Stomach (tissue), 9 donors: ENCODE measurements around the gene GPR171. TPM values are rescaled to one million over a fixed set of nuclear protein-coding genes. Genes with fewer than 3 reads are reported as not detected.

Source experiments
- DNase-seq, 2 donors: peaks; one replicate each; pipeline versions ENCODE4 v3.0.0 to v3.0.0-alpha.2; 2013 to 2019
- H3K27ac ChIP-seq, 5 donors: fragments of 200-600 bp in 4 of 5; sonication (generic) in 4 of 5; one replicate each; pipeline ENCODE4 v1.5.1; 2013 to 2019; ENCODE audit warnings: mild to moderate bottlenecking in 1 of 5, moderate library complexity in 1 of 5
- H3K27me3 ChIP-seq, 3 donors: fragments of 200-600 bp; sonication (generic); one replicate each; pipeline ENCODE4 v1.5.1; 2017 to 2019; ENCODE audit warnings: mixed run types in 1 of 3
- H3K36me3 ChIP-seq, 4 donors: fragments of 200-600 bp; sonication (generic); 1 replicate in 3 of 4; 2 replicates in 1 of 4; pipeline ENCODE4 v1.5.1; 2016 to 2019
- H3K4me1 ChIP-seq, 4 donors: fragments of 200-600 bp; sonication (generic); one replicate each; pipeline ENCODE4 v1.5.1; 2016 to 2019
- H3K4me3 ChIP-seq, 4 donors: fragments of 200-600 bp; sonication (generic) in 3 of 4; one replicate each; pipeline ENCODE4 v1.5.1; 2016 to 2019; ENCODE audit warnings: mild to moderate bottlenecking in 1 of 4
- H3K9me3 ChIP-seq, 4 donors: fragments of 200-600 bp; sonication (generic); one replicate each; pipeline ENCODE4 v1.5.1; 2016 to 2019
- CTCF ChIP-seq, 7 experiments: fragments of 450-650 bp in 4 of 7; fragments of 200-600 bp in 3 of 7; sonication (generic) in 3 of 7; IDR thresholded peaks; one replicate each; pipeline ENCODE4 v1.5.1; 2016 to 2019; ENCODE audit warnings: antibody characterized with exemption in 7 of 7, control low read depth in 2 of 7, mild to moderate bottlenecking in 1 of 7
- EP300 ChIP-seq: sonication (generic); formaldehyde crosslinking; IDR thresholded peaks from one replicate; pipeline ENCODE4 v1.6.1; 2017; ENCODE audit warnings: antibody characterized with exemption
- POLR2A ChIP-seq, 4 donors: fragments of 450-650 bp; IDR thresholded peaks; one replicate each; pipeline ENCODE4 v1.6.1; 2016; ENCODE audit warnings: antibody characterized with exemption in 4 of 4, control low read depth in 2 of 4, mild to moderate bottlenecking in 1 of 4, moderate library complexity in 1 of 4
- POLR2AphosphoS5 ChIP-seq, 3 donors: sonication (generic); formaldehyde crosslinking; IDR thresholded peaks; one replicate each; pipeline ENCODE4 v1.6.1; 2016; ENCODE audit warnings: antibody characterized with exemption in 3 of 3
- WGBS, 5 donors: extraction: QIAGEN DNeasy Blood & Tissue Kit in 3 of 5; methylation state at CpG; one replicate each; pipeline versions ENCODE4 v1.1.5 to v1.1.7; 2013 to 2018; 5-methylcytosine and 5-hydroxymethylcytosine counted together
- intact Hi-C: fragments of 100-400 bp; cut with DNase I; formaldehyde crosslinking; loops from one replicate; pipeline ENCODE4 v1.15.1; 2023; ENCODE audit warnings: low total_unique reads
- polyA plus RNA-seq, 3 donors: library from polyadenylated mRNA; stranded (reverse); fragments of 200-250 nt; gene quantifications; one replicate each; pipeline ENCODE4 v1.2.3, GENCODE V29; 2013
- total RNA-seq, 5 donors: library from RNA; depleted of rRNA; stranded (reverse); fragments of >200 nt; gene quantifications; one replicate each; pipeline versions ENCODE4 v1.1.0 to v1.2.3, GENCODE V29; 2014 to 2016
- donor health status: healthy with polysubstance abuse.
- donor health status: Bipolar disorder and iron deficiency.
- donor health status: healthy.

GPR171 gene
- total and polyA plus RNA-seq, 8 donors: 0.44 to 37.5 (median 1.4) TPM; not detected in 1

GRCh38 chr3:151218136-151218535, 15.1 kb upstream of the GPR171 start:
- TF ChIP-seq EP300: no peak
- no peak for TF ChIP-seq POLR2AphosphoS5 (IDR thresholded peaks at IDR 0.05)
- TF ChIP-seq POLR2A (IDR thresholded peaks at IDR 0.05): no peak
- no peak for TF ChIP-seq CTCF (IDR thresholded peaks at IDR 0.05)
- intact Hi-C loops: no loop called here
- Histone ChIP-seq H3K9me3 (no peaks in the 10 kb centered on the region), H3K4me1 (peaks cover 0 to 11% (median 3%) of the 10 kb centered on the region in 4 donors), H3K36me3 (no peaks in the 10 kb centered on the region), H3K4me3 (no peak overlapping the region), H3K27ac (no peak overlapping the region), H3K27me3 (no peaks in the 10 kb centered on the region)
- WGBS, 5 donors: 55 to 66% (median 57%) methylated on average over 1 of the region's 1 CpG
- no peak for DNase-seq

DNA sequence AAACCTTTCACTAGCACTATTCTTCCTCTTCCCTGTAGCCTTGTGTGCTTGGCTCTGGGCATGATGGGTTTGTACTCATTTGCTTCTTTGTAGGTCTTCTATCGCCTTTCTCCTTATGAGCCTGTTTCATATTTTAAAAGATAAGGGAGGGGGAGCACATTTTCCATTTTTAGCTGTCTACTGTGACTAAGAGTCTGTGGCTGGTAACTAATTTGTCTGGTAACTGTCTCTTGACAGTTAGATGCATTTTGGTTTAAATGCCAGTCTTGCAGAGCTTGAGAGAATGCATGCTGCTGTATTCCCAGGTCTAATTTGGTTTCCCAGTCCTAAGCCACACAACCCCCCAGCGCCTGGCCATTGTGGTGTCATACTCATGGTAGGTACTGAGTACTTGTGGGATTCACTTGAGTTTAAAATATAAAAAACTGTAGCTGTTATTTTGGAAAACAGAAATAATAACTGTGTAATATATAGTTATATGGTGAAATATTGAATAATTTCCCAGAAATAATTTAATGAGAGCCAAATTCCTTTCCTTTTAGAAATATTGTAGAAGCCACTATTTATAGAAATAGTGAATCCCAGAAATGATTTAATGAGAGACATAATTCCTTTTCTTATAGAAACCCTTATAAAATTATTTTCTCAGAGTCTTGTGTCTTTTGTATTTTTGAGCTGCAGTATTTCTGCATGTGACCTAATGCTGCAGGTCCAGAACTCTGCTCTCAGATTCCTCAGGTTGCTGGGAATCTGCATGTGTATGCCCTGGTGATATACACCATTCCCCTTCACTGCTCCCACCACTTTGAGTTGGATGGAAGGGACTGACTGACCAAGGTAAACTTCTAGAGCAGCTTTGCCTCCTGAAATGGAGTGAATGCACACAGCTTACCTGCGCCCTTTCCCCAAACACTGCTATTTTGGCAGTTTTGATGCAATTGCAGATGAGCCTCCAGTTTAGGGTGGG, 13.9 kb upstream of the GPR171 start:
- no peaks in the 10 kb centered on the region for H3K27me3 ChIP-seq
- peak in 1 of 2 donors; percentile 22 for DNase-seq
- H3K4me3 ChIP-seq: no peak overlapping the region
- H3K4me1 ChIP-seq: peaks cover 0 to 11% (median 3%) of the 10 kb centered on the region in 4 donors
- intact Hi-C loops: no loop called here
- H3K9me3 ChIP-seq: no peaks in the 10 kb centered on the region
- no peak for TF ChIP-seq CTCF (IDR thresholded peaks at IDR 0.05)
- no peak for TF ChIP-seq EP300
- TF ChIP-seq POLR2A (IDR thresholded peaks at IDR 0.05): no peak
- TF ChIP-seq POLR2AphosphoS5 (IDR thresholded peaks at IDR 0.05): no peak
- 81 to 91% (median 90%) methylated on average over 3 of the region's 3 CpGs for WGBS, 5 donors
- no peaks in the 10 kb centered on the region for H3K36me3 ChIP-seq
- H3K27ac ChIP-seq: no peak overlapping the region

- 52 to 78% (median 73%) methylated on average over 1 of the region's 1 CpG for WGBS, 5 donors
- intact Hi-C loops: no loop called here
- Histone ChIP-seq H3K36me3 (no peaks in the 10 kb centered on the region), H3K4me3 (no peak overlapping the region), H3K27ac (no peak overlapping the region), H3K27me3 (no peaks in the 10 kb centered on the region), H3K4me1 (peaks cover 0 to 22% (median 7%) of the 10 kb centered on the region in 4 donors), H3K9me3 (no peaks in the 10 kb centered on the region)
- no peak for DNase-seq
- no peak for TF ChIP-seq POLR2AphosphoS5 (IDR thresholded peaks at IDR 0.05)
- TF ChIP-seq CTCF (IDR thresholded peaks at IDR 0.05): no peak
- no peak for TF ChIP-seq POLR2A (IDR thresholded peaks at IDR 0.05)
- TF ChIP-seq EP300: no peak
These were observed 11.4 kb upstream of the GPR171 start for GRCh38 chr3:151214459-151214858.

DNA sequence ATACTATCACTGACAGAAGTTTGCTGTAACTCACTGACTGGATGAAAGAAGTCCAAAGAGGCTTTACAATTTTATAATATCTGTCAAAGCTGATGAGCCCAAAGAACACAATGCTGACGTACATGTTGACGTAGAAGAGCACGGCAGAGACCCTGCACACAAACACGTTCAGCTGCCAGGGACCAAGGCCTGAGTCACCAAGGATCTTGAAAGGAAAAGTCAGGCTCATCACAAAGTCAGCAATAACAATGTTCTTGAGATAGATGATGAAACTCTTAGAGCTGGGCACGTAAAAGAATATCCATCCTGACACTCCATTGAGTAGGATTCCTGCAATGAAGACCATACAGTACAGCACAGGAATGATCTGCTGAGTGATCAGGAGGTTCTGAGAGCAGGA, 10.9 kb upstream of the GPR171 start:
- Histone ChIP-seq H3K4me1 (peaks cover 0 to 22% (median 7%) of the 10 kb centered on the region in 4 donors), H3K4me3 (no peak overlapping the region), H3K36me3 (no peaks in the 10 kb centered on the region), H3K27me3 (no peaks in the 10 kb centered on the region), H3K9me3 (no peaks in the 10 kb centered on the region), H3K27ac (no peak overlapping the region)
- DNase-seq: no peak
- no peak for TF ChIP-seq POLR2AphosphoS5 (IDR thresholded peaks at IDR 0.05)
- TF ChIP-seq CTCF (IDR thresholded peaks at IDR 0.05): no peak
- TF ChIP-seq EP300: no peak
- TF ChIP-seq POLR2A (IDR thresholded peaks at IDR 0.05): no peak
- 81 to 95% (median 90%) methylated on average over 5 of the region's 5 CpGs for WGBS, 5 donors
- intact Hi-C loops: no loop called here
